BJ (cell line): ENCODE data around the gene SOD3. TPM values are rescaled to one million over a fixed set of nuclear protein-coding genes. Genes with fewer than 3 reads are reported as not detected.

Experiments used
- CTCF ChIA-PET: fragments of 350-600 bp; formaldehyde crosslinking; extraction: SDS; loops from one replicate; lab custom pipeline; 2021; ENCODE audit warnings: antibody characterized with exemption, inconsistent platforms; lab: Yijun Ruan, JAX
- POLR2A ChIA-PET: fragments of 300-600 bp; sonication (Branson Sonifier 250); formaldehyde crosslinking; extraction: SDS; loops from one replicate; lab custom pipeline; 2021; ENCODE audit warnings: antibody characterized with exemption; lab: Charles Lee
- DNase-seq: peaks from one replicate; pipeline ENCODE4 v3.0.0-alpha.2; 2011; ENCODE audit warnings: low read depth
- H3K27me3 ChIP-seq: 2 replicates; pipeline ENCODE4 v1.6.0; 2011; ENCODE audit warnings: low read length; ENCODE audit not compliant: control insufficient read depth, insufficient read depth
- H3K36me3 ChIP-seq: 2 replicates; pipeline ENCODE4 v1.5.1; 2011; ENCODE audit warnings: low read length; ENCODE audit not compliant: control insufficient read depth, insufficient read depth
- H3K4me3 ChIP-seq: 2 replicates; pipeline ENCODE4 v1.5.1; 2011; ENCODE audit warnings: low read depth, mild to moderate bottlenecking, control low read depth, low read length
- CTCF ChIP-seq: IDR thresholded peaks from 2 replicates; pipeline ENCODE4 v1.5.1; 2011; ENCODE audit warnings: low read depth, mild to moderate bottlenecking, control low read depth, inconsistent platforms, low read length, moderate library complexity; ENCODE audit not compliant: insufficient read depth
- polyA plus RNA-seq: library from polyadenylated mRNA; depleted of rRNA; stranded (reverse); fragments of >200 nt; gene quantifications from 2 replicates; pipeline ENCODE4 v1.2.3, GENCODE V29; 2011; rRNA removed
- small RNA-seq: library from RNA; depleted of rRNA; stranded (forward); fragments of <200 nt; gene quantifications from one replicate; pipeline ENCODE3, GENCODE V24; 2012; ENCODE audit warnings: low replicate concordance, low read depth; ENCODE audit not compliant: insufficient read length

The SOD3 gene
- polyA plus RNA-seq, 1 experiment, result 25.7 TPM

- no peak for TF ChIP-seq CTCF
- CTCF ChIA-PET, result no interaction called here
- no peaks in the 10 kb centered on the region; the same call in 1 of the 2 replicates for H3K36me3 ChIP-seq
- no peak for DNase-seq
- H3K27me3 ChIP-seq, result no peaks in the 10 kb centered on the region
- POLR2A ChIA-PET, result no interaction called here
- H3K4me3 ChIP-seq, result no peak overlapping the region
These were observed 54.0 kb downstream of the SOD3 start for GRCh38 chr4:24849351-24849750.

- H3K27me3 ChIP-seq, result no peaks in the 10 kb centered on the region
- ChIA-PET CTCF (no interaction called here), POLR2A (no interaction called here)
- H3K36me3 ChIP-seq, result no peaks in the 10 kb centered on the region; the same call in 1 of the 2 replicates
- DNase-seq, result peak; percentile 19
- no peak overlapping the region for H3K4me3 ChIP-seq
- TF ChIP-seq CTCF, result no peak
These were observed 54.4 kb downstream of the SOD3 start for GRCh38 chr4:24849756-24850155.

Small RNA genes within 50 kb of the gene (small RNA-seq; reads per million reads assigned to genes)
- not detected for gene AC006390.1

Other genes starting within 250 kb of the SOD3 start
- gene DHX15, start 211.0 kb upstream of the SOD3 start, polyA plus RNA-seq, result 53.2 and 97.9 TPM in 2 replicates
- 10.2 and 11.1 TPM in 2 replicates for gene CCDC149, start 117.5 kb downstream of the SOD3 start, polyA plus RNA-seq
- gene LGI2, start 235.4 kb downstream of the SOD3 start, polyA plus RNA-seq, result 0.01 TPM in 2 replicates